MM.1S (cell line): ENCODE measurements around the gene DNAH10.

Experiments
- EZH2 ChIP-seq: fragments of 300-600 bp; sonication (generic); optimal IDR thresholded peaks from 2 replicates; pipeline ENCODE3; 2017; ENCODE audit warnings: low read depth, mild to moderate bottlenecking, antibody characterized with exemption, low read length, mixed read lengths
- EZH2phosphoT487 ChIP-seq: fragments of 300-600 bp; sonication (generic); IDR thresholded peaks from 2 replicates; pipeline ENCODE4 v1.6.1; 2018; ENCODE audit warnings: antibody characterized with exemption, low read length
- TF ChIP-seq, protein P1 (sequence below): fragments of 300-600 bp; sonication (generic); IDR thresholded peaks from 2 replicates; pipeline ENCODE4 v1.5.1; 2016; ENCODE audit warnings: antibody characterized with exemption, low read length, mixed read lengths

DNA sequence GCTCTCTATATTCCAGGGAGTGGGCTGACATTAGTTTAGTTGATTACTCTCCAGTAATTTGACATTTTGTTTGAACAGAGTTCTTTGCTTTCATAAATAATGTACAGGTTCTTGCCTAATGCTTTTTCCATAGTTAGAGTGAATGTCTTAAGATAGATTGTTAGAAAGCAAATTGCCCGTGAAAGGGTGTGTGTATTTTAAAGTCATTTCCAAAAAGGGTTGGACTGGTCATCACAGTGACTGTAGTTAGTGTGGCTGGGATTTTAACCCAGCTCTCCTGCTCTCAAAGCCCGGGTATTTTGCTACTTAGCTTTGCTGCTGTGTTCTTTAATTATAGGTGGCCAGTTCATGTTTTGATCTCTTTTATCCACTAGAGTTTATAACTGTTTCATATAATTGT is 74.2 kb downstream of the DNAH10 start:
- no peak for TF ChIP-seq EZH2phosphoT487
- TF ChIP-seq, protein P1, sequence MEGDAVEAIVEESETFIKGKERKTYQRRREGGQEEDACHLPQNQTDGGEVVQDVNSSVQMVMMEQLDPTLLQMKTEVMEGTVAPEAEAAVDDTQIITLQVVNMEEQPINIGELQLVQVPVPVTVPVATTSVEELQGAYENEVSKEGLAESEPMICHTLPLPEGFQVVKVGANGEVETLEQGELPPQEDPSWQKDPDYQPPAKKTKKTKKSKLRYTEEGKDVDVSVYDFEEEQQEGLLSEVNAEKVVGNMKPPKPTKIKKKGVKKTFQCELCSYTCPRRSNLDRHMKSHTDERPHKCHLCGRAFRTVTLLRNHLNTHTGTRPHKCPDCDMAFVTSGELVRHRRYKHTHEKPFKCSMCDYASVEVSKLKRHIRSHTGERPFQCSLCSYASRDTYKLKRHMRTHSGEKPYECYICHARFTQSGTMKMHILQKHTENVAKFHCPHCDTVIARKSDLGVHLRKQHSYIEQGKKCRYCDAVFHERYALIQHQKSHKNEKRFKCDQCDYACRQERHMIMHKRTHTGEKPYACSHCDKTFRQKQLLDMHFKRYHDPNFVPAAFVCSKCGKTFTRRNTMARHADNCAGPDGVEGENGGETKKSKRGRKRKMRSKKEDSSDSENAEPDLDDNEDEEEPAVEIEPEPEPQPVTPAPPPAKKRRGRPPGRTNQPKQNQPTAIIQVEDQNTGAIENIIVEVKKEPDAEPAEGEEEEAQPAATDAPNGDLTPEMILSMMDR: no peak
- no peak for TF ChIP-seq EZH2
